ENCODE measurements around the gene REXO1. TPM values are rescaled to one million over a fixed set of nuclear protein-coding genes. Genes with fewer than 3 reads are reported as not detected.

REXO1 gene
- total and polyA plus RNA-seq, 2 of the 13 experiments (the other 11 are each of a cell fraction or from before 2014, with no cell fraction given) = 5.0 to 11.2 TPM

- TF ChIP-seq KIAA2018 (CRISPR knock-in tag; IDR thresholded peaks at IDR 0.05; ENCODE audit: borderline replicate concordance) = no peak
- no peak; the same call in 1 of the 2 replicates for TF ChIP-seq NR0B2 (CRISPR knock-in tag; IDR thresholded peaks at IDR 0.05)
- no peak for TF ChIP-seq ZNF282 (IDR thresholded peaks at IDR 0.05; ENCODE audit: partially characterized antibody)
- no peak for TF ChIP-seq TBP (CRISPR knock-in tag; IDR thresholded peaks at IDR 0.05)
- peak; percentile 67; the same call in 1 of the 2 replicates for TF ChIP-seq KLF12 (CRISPR knock-in tag; IDR thresholded peaks at IDR 0.05; ENCODE audit: borderline replicate concordance)
- peak; percentile 52; the same call in 1 of the 2 replicates for TF ChIP-seq SAP130 (CRISPR knock-in tag; IDR thresholded peaks at IDR 0.05; ENCODE audit: low read depth)
- TF ChIP-seq FOXA3 (CRISPR knock-in tag; IDR thresholded peaks at IDR 0.05) = no peak
- TF ChIP-seq AGO1 (IDR thresholded peaks at IDR 0.05; ENCODE audit: low read depth, low read length, poor library complexity, severe bottlenecking) = no peak
- no peak for TF ChIP-seq NR2F1 (CRISPR knock-in tag; IDR thresholded peaks at IDR 0.05)
- no peak for TF ChIP-seq TOPORS (CRISPR knock-in tag; IDR thresholded peaks at IDR 0.05)
- TF ChIP-seq PATZ1 (CRISPR knock-in tag; IDR thresholded peaks at IDR 0.05) = peak; percentile 85
- no peak for TF ChIP-seq GATA4 (IDR thresholded peaks at IDR 0.05; ENCODE audit: borderline replicate concordance, low read depth)
- TF ChIP-seq RELA (CRISPR knock-in tag; IDR thresholded peaks at IDR 0.05) = no peak
- TF ChIP-seq TCF12 (IDR thresholded peaks at IDR 0.05) = no peak
- TF ChIP-seq TCF12 (CRISPR knock-in tag; IDR thresholded peaks at IDR 0.05) = no peak
- no peak for TF ChIP-seq SYNCRIP (IDR thresholded peaks at IDR 0.05; ENCODE audit: insufficient read depth, low read depth, low read length)
Observed at GRCh38 chr19:1862424-1863327, 14.4 kb upstream of the REXO1 start (continued).

Measured in HepG2 (cell line).